HCT116 (cell line): ENCODE measurements around the gene ZSWIM7.

Experiments
- CTCF ChIP-seq, 3 experiments: fragments of 200-600 bp in 1 of 3; sonication (generic) in 1 of 3; IDR thresholded peaks in 2 of 3; conservative IDR thresholded peaks in 1 of 3; 2 replicates each; pipeline ENCODE4 v1.5.1; 2012 to 2017; ENCODE audit warnings: low read depth in 2 of 3, low read length in 2 of 3, antibody characterized with exemption in 1 of 3, borderline replicate concordance in 1 of 3, control low read depth in 1 of 3, mild to moderate bottlenecking in 1 of 3, mixed read lengths in 1 of 3, mixed run types in 1 of 3, moderate library complexity in 1 of 3; ENCODE audit not compliant: insufficient read depth in 1 of 3
- EZH2 ChIP-seq: fragments of 200-600 bp; sonication (generic); IDR thresholded peaks from 2 replicates; pipeline ENCODE4 v1.6.1; 2017; ENCODE audit warnings: antibody characterized with exemption, mixed run types

- TF ChIP-seq CTCF (IDR thresholded peaks at IDR 0.05 in 2 of 3, conservative IDR thresholded peaks at IDR 0.05 in 1 of 3; ENCODE audit: borderline replicate concordance in 1 of 3, insufficient read depth in 1 of 3, low read depth in 2 of 3, low read length in 2 of 3) (no peak), EZH2 (no peak)
Measured at GRCh38 chr17:15969463-15969862, 30.0 kb downstream of the ZSWIM7 start.
